Measurements from ENCODE around the gene ERICH2. TPM values are rescaled to one million over a fixed set of nuclear protein-coding genes. Genes with fewer than 3 reads are reported as not detected.

ERICH2 gene
- total and polyA plus RNA-seq, 2 of the 13 experiments (the other 11 are each of a cell fraction or from before 2014, with no cell fraction given), result not detected

DNA sequence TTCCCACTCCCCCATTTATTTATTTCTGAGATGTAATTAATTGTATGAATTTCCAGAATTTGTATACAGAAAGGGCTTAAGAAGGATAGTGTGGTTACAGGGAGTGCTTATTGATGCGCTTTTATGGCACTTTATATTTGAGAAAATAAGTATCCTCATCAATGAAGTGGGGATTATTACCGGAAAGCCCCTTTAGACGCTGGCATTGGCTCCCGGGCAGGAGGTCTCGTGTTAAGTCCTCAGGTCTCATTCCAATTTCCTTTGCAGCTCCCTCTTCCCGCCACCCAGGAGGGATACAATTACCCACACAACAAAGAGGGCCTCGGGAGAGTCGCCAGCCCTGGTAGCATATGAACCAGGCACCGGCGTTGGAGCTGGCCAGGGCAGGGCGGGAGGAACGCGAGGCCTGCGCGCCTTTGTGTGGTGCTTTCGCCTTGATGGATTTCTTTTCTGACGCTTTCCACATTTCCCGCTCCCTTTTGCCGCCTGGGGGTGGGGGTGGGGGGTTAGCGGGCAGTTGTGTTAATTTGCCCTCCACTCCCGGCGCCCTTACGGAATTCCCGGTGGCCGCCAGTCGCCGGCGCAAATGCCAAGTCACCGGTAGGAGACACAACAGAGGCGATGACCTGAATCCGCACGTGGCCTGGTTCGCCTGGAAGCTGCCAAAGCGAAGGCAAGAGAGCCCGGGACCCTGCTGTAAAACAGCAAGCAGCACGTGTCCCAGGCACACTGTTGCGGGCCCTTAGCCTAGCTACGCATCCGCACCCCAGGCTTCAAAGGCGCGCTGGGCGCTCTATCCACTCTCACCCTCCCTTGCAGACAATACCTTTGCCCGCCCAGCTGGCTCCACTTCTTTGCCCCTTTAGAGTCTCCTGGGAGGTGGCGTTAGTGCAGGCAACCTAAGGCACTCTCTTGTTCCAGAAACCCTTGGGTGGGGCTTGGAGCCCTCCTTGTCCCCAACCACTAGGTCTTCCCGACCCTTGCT lies 49.8 kb downstream of the ERICH2 start:
- H3K27ac ChIP-seq (ENCODE audit: extremely low read length, insufficient read depth, low read length), result no peak overlapping the region
- WGBS (ENCODE audit: low lambda C conversion rate), result 81% methylated on average over 45 of the region's 45 CpGs
- FAIRE-seq, result no peak
- POLR2A ChIA-PET, result no interaction called here
- H3K4me3 ChIP-seq (replicated peaks in 1 of 3; ENCODE audit: insufficient read depth in 1 of 3, low read depth in 2 of 3, low read length in 3 of 3), result no peak overlapping the region
- H3K79me2 ChIP-seq (ENCODE audit: insufficient read depth, low read length), result no peaks in the 10 kb centered on the region
- TF ChIP-seq FOXC1 (CRISPR knock-in tag; IDR thresholded peaks at IDR 0.05; ENCODE audit: borderline replicate concordance) (no peak), PAX8 (CRISPR knock-in tag; IDR thresholded peaks at IDR 0.05; ENCODE audit: borderline replicate concordance) (no peak), NR2F2 (IDR thresholded peaks at IDR 0.05; ENCODE audit: borderline replicate concordance, low read depth) (no peak), SP5 (CRISPR knock-in tag; IDR thresholded peaks at IDR 0.05; ENCODE audit: borderline replicate concordance, low read depth) (no peak), ZNF317 (CRISPR knock-in tag; IDR thresholded peaks at IDR 0.05) (no peak), ZNF264 (CRISPR knock-in tag; IDR thresholded peaks at IDR 0.05) (no peak), ZNF282 (IDR thresholded peaks at IDR 0.05; ENCODE audit: partially characterized antibody) (no peak), PITX1 (CRISPR knock-in tag; IDR thresholded peaks at IDR 0.05) (no peak), KLF11 (CRISPR knock-in tag; IDR thresholded peaks at IDR 0.05) (no peak), TCF12 (IDR thresholded peaks at IDR 0.05) (no peak), TCF12 (CRISPR knock-in tag; IDR thresholded peaks at IDR 0.05) (no peak)
- TF ChIP-seq, protein P1, sequence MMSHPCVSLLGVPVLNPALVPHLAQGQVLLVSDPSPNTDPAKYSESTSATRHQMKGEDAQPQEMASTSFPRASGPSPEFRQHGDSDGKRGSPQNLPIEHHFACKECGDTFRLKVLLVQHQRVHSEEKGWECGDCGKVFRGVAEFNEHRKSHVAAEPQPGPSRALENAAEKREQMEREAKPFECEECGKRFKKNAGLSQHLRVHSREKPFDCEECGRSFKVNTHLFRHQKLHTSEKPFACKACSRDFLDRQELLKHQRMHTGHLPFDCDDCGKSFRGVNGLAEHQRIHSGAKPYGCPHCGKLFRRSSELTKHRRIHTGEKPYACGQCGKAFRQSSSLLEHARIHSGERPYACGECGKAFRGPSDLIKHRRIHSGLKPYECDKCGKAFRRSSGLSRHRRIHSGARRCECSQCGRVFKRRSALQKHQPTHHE (CRISPR knock-in tag; IDR thresholded peaks at IDR 0.05; ENCODE audit: borderline replicate concordance), result no peak
- TF ChIP-seq, protein P2, sequence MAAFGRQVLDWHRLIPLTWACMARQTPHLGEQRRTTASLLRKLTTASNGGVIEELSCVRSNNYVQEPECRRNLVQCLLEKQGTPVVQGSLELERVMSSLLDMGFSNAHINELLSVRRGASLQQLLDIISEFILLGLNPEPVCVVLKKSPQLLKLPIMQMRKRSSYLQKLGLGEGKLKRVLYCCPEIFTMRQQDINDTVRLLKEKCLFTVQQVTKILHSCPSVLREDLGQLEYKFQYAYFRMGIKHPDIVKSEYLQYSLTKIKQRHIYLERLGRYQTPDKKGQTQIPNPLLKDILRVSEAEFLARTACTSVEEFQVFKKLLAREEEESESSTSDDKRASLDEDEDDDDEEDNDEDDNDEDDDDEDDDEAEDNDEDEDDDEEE (CRISPR knock-in tag; IDR thresholded peaks at IDR 0.05), result no peak
- TF ChIP-seq, protein P3, sequence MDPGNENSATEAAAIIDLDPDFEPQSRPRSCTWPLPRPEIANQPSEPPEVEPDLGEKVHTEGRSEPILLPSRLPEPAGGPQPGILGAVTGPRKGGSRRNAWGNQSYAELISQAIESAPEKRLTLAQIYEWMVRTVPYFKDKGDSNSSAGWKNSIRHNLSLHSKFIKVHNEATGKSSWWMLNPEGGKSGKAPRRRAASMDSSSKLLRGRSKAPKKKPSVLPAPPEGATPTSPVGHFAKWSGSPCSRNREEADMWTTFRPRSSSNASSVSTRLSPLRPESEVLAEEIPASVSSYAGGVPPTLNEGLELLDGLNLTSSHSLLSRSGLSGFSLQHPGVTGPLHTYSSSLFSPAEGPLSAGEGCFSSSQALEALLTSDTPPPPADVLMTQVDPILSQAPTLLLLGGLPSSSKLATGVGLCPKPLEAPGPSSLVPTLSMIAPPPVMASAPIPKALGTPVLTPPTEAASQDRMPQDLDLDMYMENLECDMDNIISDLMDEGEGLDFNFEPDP (CRISPR knock-in tag; conservative IDR thresholded peaks at IDR 0.05), result no peak
- H3K4me1 ChIP-seq (ENCODE audit: insufficient read depth, low read length), result peaks cover 27% of the 10 kb centered on the region
- in situ Hi-C loops (cut with HindIII; ENCODE audit: extremely low pct_ligation_motif_present, low pct_unique_long_range_greater_than_20kb), result loop anchor here (5.0 to 10.0 kb wide), 2 partner anchors 448 to 585 kb away; no protein-coding TSS in a partner anchor
- H3K27me3 ChIP-seq (ENCODE audit: control insufficient read depth in 1 of 2, insufficient read depth in 2 of 2, low read length in 2 of 2), result peaks cover 19 to 78% of the 10 kb centered on the region in 2 experiments
- no peaks in the 10 kb centered on the region for H3K36me3 ChIP-seq (replicated peaks in 1 of 2; ENCODE audit: control insufficient read depth in 1 of 2, insufficient read depth in 2 of 2, low read length in 2 of 2)
- H3K9me3 ChIP-seq (ENCODE audit: low read length), result no peaks in the 10 kb centered on the region
- no peak for DNase-seq (ENCODE audit: low spot score)
- ATAC-seq, result no peak
- H4K20me1 ChIP-seq (ENCODE audit: insufficient read depth, low read length), result no peaks in the 10 kb centered on the region; the same call in 1 of the 2 replicates
- CTCF ChIA-PET (ENCODE audit: low intra/inter-chr PET ratio, low total read pairs), result no interaction called here
- no peak overlapping the region for H2AFZ ChIP-seq (ENCODE audit: low read length)
- intact Hi-C loops (cut with micrococcal nuclease; ENCODE audit: unreplicated experiment), result no loop called here
- H3K9ac ChIP-seq (ENCODE audit: insufficient read depth, low read depth, low read length), result no peak overlapping the region
- BruUV-seq (replicated peaks), result no TSS peak
- no peak overlapping the region for H3K4me2 ChIP-seq (ENCODE audit: low read depth, low read length)
